K562 (cell line): ENCODE data around the gene SBK3. TPM values are rescaled to one million over a fixed set of nuclear protein-coding genes. Genes with fewer than 3 reads are reported as not detected.

Experiments
- CBX5 ChIP-seq: IDR thresholded peaks from 2 replicates; pipeline ENCODE4 v1.6.1; 2014; ENCODE audit warnings: low read depth, borderline replicate concordance
- CEBPG ChIP-seq, 3 experiments: fragments of 200-800 bp in 1 of 3; sonication (Bioruptor generic) in 1 of 3; sonication (generic) in 1 of 3; formaldehyde crosslinking in 1 of 3; IDR thresholded peaks in 2 of 3; conservative IDR thresholded peaks in 1 of 3; 2 replicates each; pipeline versions ENCODE4 v1.6.1 to v1.8.0; 2016 to 2022; ENCODE audit warnings: missing compliant biosample characterization in 2 of 3, missing genetic modification characterization in 2 of 3, mild to moderate bottlenecking in 1 of 3, missing genetic modification reagents in 1 of 3
- EP300 ChIP-seq: IDR thresholded peaks from 2 replicates; pipeline ENCODE4 v1.6.1; 2012; ENCODE audit warnings: low read length, improper control_type of control experiment
- FOS ChIP-seq: IDR thresholded peaks from 3 replicates; pipeline ENCODE4 v1.6.1; 2011; ENCODE audit not compliant: insufficient read length; ENCODE audit errors: extremely low read depth
- MGA ChIP-seq: fragments of 450-650 bp; IDR thresholded peaks from 2 replicates; pipeline ENCODE4 v1.6.1; 2016; ENCODE audit warnings: mild to moderate bottlenecking, moderate library complexity
- NFE2 ChIP-seq: IDR thresholded peaks from 2 replicates; pipeline ENCODE4 v1.6.1; 2014; ENCODE audit warnings: antibody characterized with exemption, low read depth
- SLC30A9 ChIP-seq: fragments of 250-450 bp; sonication (Bioruptor Pico); IDR thresholded peaks from 2 replicates; pipeline ENCODE4 v1.8.0; 2022; ENCODE audit warnings: mild to moderate bottlenecking, moderate library complexity
- SMAD2 ChIP-seq: fragments of 150-350 bp; IDR thresholded peaks from 2 replicates; pipeline ENCODE4 v1.6.1; 2014; ENCODE audit warnings: low read depth, mild to moderate bottlenecking, low read length
- SMARCE1 ChIP-seq: fragments of 450-650 bp; IDR thresholded peaks from 2 replicates; pipeline ENCODE4 v1.7.1; 2016; ENCODE audit warnings: mild to moderate bottlenecking
- SOX6 ChIP-seq: fragments of 450-650 bp; IDR thresholded peaks from 2 replicates; pipeline ENCODE4 v1.6.1; 2014; ENCODE audit warnings: mild to moderate bottlenecking
- ZNF143 ChIP-seq: sonication (generic); formaldehyde crosslinking; IDR thresholded peaks from 2 replicates; pipeline ENCODE4 v1.9.0; 2022; ENCODE audit warnings: mild to moderate bottlenecking, missing genetic modification reagents
- polyA plus RNA-seq, 8 experiments: library from polyadenylated mRNA; depleted of rRNA in 4 of 8; stranded (reverse) in 5 of 8; unstranded in 3 of 8; fragments of >200 nt; fragmentation: Nextera tagmentation in 2 of 8; fragmentation: Illumina TruSeq in 1 of 8; extraction: Ambion mirVana in 2 of 8; extraction: Trizol in 1 of 8; gene quantifications; 2 replicates each; pipeline versions ENCODE4 v1.2.1 to v1.2.3, GENCODE V29; 2011 to 2014; ENCODE audit warnings: inconsistent platforms in 1 of 8, missing spikeins in 1 of 8
- total RNA-seq, 7 experiments: library from RNA; depleted of rRNA in 6 of 7; stranded (reverse); fragments of >200 nt in 6 of 7; fragmentation: Illumina TruSeq in 2 of 7; extraction: Trizol in 2 of 7; gene quantifications; 2 replicates each; pipeline versions ENCODE4 v1.2.1 to v1.2.3, GENCODE V29; 2011 to 2021; ENCODE audit warnings: low replicate concordance in 1 of 7
- TF ChIP-seq, protein P1 (sequence below), 3 experiments: fragments of 200-800 bp in 1 of 3; sonication (Bioruptor generic) in 1 of 3; sonication (generic) in 1 of 3; formaldehyde crosslinking in 1 of 3; IDR thresholded peaks; 2 replicates each; pipeline versions ENCODE4 v1.6.1 to v1.8.0; 2016 to 2022; ENCODE audit warnings: mild to moderate bottlenecking in 2 of 3, missing compliant biosample characterization in 2 of 3, missing genetic modification characterization in 2 of 3, missing genetic modification reagents in 1 of 3

Gene SBK3
- total and polyA plus RNA-seq, 9 of the 15 experiments (the other 6 are each of a cell fraction or from before 2014, with no cell fraction given), result 0.11 to 0.43 (median 0.13) TPM; not detected in 6

DNA sequence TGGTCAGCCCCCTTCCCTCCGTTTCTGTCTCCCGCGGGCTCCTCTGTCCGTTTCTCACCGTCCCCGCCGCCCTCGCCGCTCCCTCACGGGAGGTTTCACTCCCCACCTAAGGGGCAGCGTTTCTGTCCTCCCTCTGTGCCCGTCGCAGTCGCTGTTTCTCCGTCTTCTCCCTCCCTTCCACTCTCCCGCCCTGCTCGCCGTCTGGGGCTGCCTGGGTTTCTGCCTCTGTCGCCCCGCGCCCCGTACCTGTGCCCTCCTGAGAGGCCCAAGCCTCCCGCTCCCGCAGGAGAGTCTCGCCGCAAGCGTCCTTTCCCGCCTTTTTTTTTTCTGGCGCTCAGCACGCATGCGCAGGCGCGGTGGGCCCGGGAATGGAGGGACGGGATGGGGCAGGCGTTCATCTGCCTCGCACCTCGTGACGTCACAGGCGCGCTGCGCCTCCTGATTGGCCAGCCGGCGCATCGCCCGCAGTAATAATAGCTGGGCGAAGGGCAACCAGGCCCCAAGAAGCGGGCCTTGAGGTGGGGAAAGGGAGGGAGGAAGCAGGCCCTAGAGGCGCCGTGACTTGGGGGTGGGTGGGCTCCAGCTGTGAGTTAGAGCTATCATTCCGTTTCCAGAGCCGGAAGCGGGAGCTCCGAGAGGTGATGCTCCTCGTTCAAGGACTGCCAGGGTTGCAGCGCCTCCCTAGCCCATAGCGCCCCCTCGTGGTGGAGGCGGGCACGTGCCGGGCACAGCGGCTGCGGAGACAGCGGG is 41.7 kb downstream of the SBK3 start (continued):
- peak; percentile 72 for TF ChIP-seq ZNF143
- TF ChIP-seq EP300, result no peak
- TF ChIP-seq SMAD2, result no peak
- TF ChIP-seq, protein P1, sequence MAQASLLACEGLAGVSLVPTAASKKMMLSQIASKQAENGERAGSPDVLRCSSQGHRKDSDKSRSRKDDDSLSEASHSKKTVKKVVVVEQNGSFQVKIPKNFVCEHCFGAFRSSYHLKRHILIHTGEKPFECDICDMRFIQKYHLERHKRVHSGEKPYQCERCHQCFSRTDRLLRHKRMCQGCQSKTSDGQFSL (CRISPR knock-in tag; IDR thresholded peaks at IDR 0.05), result peak; percentile 94
- TF ChIP-seq, protein P1 (tag; IDR thresholded peaks at IDR 0.05), result no peak
- no peak for TF ChIP-seq SMARCE1
- peak; percentile 22; the same call in 1 of the 2 replicates for TF ChIP-seq SOX6
- TF ChIP-seq FOS, result peak; percentile 85
- TF ChIP-seq NFE2, result no peak
- TF ChIP-seq CEBPG (CRISPR knock-in tag; IDR thresholded peaks at IDR 0.05), result peak; percentile 83
- TF ChIP-seq CEBPG (tag; conservative IDR thresholded peaks at IDR 0.05 in 1 of 2, IDR thresholded peaks at IDR 0.05 in 1 of 2), result no peak
- no peak for TF ChIP-seq SLC30A9 (CRISPR knock-in tag)
- TF ChIP-seq MGA, result peak; percentile 100
- 0 out of 2 replicates have a peak, but pooled peaks have one; percentile 37 for TF ChIP-seq CBX5
